GM12801 (cell line): Measurements from ENCODE around the gene NCS1.

Experiments used
- CTCF ChIP-seq: IDR thresholded peaks from one replicate; pipeline ENCODE4 v1.5.1; 2011; ENCODE audit warnings: control low read depth; ENCODE audit not compliant: insufficient read length; ENCODE audit errors: extremely low read depth

Gene NCS1

DNA sequence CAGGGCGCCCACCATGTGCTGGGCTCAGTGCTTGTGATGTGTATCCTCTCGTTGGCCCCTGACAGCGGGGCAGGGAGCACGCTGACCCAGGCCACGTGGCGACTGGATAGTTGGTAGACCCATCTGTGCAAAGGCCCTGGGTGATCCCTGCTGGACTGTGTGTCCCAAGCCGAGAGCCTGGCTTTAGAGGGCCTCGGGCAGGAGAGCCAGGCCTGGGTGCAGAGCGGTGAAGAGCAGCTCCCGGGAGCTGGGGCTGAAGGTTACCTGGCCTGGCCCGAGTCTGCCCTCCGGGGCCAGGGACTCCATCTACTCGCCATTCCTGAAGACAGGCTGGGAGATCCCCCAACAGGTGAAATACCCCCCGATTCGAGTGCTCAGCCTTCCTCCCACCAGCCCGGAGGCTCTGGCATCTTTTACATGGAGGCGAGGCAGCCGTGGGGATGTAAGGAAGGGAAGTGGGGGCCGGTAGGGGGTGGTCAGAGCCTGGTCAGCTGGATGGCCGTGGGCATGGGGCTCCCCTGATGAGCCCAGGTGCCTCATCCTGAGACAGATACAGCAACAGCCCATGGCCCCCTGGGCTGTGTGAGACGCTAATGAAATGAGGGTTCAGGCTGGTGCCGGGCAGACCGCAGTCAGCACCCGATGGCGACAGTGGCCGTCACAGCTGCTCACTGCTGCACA is 19.0 kb downstream of the NCS1 start:
- no peak for TF ChIP-seq CTCF

- no peak for TF ChIP-seq CTCF
Observed at GRCh38 chr9:130191749-130192120, 19.5 kb downstream of the NCS1 start.

GRCh38 chr9:130192382-130192999 is 20.3 kb downstream of the NCS1 start:
- no peak for TF ChIP-seq CTCF

- no peak for TF ChIP-seq CTCF
Observed at GRCh38 chr9:130193103-130193502, 20.9 kb downstream of the NCS1 start.

DNA sequence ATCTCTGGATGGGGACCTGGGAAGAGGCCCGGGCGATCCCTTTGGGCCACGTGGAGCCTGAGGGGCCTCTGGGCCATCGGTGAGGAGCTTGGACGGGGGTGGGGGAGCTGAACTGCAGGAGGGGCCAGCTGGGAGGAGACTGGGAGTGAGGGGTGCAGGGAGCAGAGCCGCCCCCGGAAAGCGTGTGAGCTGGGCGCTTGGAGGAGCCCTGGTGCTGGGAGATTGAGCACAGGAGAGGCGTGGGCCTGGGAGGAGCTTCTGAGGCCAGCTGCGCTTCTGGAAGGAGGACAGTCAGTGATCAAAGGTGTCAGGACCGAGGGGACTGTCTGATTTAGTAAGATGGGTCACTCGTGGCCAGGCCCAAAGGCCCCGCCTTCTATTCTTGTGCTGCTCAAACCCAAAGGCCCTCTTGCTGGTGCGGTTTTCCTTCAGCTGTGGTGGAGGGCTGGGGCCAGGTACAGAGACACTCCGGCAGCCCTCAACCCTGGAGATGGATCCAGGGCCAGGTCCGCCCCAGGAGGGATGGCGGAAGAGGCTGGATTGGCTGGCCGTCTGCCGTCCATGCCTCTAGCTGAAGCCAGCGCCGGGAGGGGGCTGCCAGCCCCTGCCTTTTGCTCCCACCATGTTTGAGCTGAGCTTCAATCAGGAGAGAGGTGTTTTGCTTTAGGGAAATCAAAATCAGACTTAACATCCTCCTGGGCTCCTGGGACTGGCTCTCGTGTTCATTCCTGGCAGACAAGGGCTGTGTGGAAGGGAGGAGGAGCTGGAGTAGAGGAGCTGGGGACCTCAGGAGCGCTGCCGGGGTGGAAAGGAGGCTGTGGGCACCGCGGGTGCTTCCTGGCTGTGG is 21.6 kb downstream of the NCS1 start:
- no peak for TF ChIP-seq CTCF

DNA sequence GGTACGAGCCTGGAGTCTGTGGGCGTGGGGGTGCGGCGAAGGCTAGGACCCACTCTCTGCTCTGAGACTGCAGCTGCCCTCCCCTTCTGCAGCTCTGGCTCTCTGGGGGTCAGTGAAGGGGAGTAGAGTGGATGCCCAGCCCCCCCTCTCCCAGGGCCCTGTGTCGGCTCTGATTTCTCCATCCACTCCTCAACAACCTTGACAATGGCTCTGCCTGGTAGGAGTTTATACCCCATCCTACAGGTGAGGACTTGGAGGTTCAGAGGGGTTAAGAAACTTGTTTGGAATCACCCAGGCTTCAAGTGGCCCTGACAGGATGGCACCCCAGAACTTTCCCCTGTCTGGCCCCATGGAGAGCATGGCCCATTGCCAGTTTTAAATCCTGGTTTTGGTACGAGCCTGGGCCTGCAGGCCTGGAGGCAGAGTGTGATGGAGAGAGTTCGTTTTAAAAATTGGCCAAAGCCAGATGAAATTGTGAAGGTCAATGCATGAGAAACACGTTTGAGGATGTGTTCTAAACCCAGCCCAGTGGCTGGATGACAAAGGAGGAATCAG is 22.3 kb downstream of the NCS1 start:
- no peak for TF ChIP-seq CTCF

DNA sequence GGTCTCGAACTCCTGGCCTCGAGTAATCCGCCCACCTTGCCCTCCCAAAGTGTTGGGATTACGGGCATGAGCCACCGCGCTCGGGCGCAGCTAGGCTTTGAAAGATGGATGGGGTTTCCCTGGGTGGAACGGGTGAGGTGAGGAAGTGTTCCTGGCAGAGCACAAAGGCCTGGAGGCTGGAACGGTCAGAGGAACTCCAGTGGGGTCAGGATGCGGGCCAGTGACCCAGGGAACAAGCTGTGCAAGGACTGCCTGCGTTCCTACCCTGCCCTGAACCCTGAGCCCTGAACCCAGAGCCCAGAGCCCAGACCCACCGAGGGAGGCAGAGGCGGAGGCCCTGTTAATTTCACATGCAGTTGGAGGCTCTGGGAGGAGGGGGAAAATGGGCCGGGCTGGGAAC is 23.4 kb downstream of the NCS1 start:
- TF ChIP-seq CTCF, result no peak
